NCI-H146 treated with DMSO at 0.1 percent for 48 hours (cell line): ENCODE results near the gene SYCN.
A peak's percentile ranks its signal among the peaks of the same experiment; 100 is the strongest.
"Not testable (repeated sequence)": the region's sequence is repeated elsewhere in the genome, so short reads cannot be mapped to it uniquely, and the experiment has no call there.

Source experiments
- DNase-seq: peaks from one replicate; lab custom pipeline; 2025; ENCODE audit not compliant: unreplicated experiment; lab: John Stamatoyannopoulos, UW

Gene SYCN

DNA sequence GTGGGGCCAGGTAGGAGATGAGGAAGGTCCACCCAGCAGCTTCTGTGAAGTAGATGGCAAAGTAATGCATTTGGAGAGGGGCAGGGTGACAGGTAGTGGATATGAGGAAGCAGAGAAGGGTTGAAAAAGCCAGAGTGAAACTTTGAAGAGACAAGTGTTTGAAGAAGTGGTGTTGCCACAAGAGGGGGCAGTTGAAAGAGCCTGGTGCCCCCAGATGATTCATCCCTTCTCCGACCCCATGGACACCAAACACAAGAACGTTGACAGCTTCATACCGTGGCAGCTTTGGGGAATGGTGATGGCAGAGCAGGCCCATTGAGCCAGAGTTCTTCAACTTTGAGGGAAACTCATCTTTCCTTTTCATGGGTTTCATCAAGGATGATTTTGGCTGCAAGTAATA lies 20.8 kb upstream of the SYCN start:
- no peak for DNase-seq

DNA sequence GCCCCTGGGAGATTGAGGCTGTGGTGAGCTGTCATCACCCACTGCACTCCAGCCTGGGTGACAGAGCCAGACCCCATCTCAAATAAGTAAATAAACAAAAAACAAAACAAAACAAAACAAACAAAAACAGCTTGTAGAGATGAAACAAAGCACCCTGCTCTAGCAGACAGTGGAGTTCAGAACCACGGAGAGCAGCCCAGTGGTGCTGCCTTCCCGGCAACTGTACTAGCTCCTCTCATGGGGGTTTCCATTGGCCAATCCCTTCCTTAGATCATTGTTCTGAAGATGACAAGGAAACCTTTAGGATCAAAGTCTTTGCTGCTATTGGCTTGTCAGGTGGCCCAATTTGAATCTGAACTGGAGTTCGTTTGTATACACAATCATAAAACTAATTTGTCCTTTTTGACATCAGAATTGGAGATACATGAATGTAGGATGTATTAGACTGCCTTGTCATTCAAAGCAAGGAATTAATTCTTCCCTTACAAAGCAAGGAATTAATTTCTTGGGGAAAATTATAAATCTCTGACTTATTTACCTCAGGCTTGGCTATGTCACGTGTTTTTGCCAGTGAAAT lies 19.7 kb upstream of the SYCN start:
- no peak for DNase-seq

DNA sequence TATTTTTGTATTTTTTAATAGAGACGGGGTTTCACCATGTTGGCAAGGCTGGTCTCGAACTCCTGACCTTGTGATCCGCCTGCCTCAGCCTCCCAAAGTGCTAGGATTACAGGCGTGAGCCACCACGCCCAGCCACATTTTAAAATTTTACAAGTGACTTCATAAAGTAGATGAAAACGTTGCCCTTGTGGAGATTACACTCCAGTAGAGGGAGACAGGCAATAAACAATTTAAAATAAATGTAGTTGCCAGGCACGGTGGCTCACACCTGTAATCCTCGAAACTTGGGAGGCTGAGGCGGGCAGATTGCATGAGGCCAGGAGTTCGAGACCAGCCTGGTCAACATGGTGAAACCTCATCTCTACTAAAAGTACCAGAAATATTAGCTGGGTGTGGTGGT lies 15.0 kb upstream of the SYCN start:
- DNase-seq: not testable (repeated sequence)

DNA sequence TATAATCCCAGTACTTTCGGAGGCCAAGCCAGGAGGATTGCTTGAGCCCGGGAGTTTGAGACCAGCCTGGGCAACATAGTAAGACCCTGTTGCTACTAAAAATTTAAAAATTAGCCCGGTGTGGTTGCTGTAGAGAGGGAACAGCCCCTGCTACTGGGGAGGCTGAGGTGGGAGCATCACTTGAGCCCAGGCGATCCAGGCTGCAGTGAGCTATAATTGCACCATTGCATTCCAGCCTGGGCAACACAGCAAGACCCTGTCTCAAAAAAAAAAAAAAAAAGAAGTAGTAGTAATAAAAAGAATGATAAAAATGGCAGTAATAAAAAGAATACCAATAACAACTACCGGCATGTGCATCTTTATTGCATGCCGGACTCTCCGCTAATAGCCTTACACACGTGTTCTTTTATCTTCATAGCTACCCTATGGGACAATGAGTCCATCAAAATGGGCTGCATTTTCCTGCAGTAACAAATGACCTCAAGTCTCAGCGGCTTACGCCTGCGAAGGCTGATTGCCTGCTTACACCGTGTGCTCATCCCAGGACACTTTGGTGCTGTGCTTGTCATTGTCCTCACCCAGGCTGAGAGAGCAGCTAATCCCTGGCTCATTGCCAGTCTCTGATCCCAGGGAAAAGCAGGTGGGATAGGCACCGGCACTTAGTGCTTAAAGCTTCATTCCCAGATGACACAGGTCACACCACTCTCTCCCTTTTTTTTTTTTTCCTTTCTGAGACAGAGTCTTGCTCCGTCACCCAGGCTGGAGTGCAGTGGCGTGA lies 14.4 kb upstream of the SYCN start:
- DNase-seq: no peak

DNA sequence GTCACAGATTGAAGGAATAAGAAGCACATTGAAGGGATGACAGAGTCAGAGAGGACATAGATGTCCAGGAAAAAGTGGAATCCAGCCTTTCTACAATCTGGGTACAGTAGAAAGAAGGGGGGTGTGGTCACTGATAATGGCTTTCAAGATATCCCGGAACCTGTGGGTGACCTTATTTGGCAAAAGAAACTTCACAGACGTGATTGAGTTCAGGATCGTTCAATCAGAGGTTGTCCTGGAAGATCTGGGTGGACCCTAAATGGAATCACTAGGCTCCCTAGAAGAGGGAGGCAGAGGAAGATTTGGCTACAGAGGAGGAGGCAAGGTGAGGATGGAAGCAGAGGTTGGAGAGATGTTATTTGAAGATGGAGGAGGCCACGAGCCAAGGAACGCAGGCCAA lies 13.0 kb upstream of the SYCN start:
- DNase-seq: no peak

DNA sequence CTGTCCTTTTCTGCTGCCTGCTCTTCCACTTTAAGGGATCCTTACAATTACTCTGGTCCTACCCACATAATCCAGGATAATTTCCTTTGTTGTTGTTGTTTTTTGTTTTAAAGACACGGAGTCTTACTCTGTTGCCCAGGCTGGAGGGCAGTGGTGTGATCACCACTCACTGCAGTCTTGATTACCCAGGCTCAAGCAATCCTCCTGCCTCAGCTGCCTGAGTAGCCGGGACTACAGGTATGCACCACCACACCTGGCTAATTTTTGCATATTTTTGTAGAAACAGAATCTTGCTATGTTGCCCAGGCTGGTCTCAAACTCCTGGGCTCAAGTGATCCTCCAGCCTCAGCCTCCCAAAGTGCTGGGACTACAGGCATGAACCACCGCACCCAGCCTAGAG lies 11.3 kb upstream of the SYCN start:
- DNase-seq: not testable (repeated sequence)

DNA sequence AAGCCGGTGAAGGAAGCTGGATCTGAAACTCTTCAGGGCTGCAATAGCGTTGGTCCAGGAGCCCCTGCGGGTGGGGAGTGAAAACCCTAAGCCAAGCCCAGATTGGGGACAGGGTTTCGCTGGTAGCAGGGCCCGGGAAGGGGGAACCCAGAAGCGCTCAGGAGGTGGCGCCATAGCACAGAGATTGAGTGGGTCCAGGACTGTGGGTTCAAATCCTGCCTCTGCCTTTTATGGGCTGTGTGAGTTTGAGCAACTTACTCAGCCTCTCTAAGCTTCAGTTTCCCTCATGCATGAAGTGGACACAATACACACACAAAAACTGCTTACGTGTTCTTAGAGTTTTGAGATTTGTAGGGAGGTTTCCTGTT lies 8.3 kb upstream of the SYCN start:
- no peak for DNase-seq

DNA sequence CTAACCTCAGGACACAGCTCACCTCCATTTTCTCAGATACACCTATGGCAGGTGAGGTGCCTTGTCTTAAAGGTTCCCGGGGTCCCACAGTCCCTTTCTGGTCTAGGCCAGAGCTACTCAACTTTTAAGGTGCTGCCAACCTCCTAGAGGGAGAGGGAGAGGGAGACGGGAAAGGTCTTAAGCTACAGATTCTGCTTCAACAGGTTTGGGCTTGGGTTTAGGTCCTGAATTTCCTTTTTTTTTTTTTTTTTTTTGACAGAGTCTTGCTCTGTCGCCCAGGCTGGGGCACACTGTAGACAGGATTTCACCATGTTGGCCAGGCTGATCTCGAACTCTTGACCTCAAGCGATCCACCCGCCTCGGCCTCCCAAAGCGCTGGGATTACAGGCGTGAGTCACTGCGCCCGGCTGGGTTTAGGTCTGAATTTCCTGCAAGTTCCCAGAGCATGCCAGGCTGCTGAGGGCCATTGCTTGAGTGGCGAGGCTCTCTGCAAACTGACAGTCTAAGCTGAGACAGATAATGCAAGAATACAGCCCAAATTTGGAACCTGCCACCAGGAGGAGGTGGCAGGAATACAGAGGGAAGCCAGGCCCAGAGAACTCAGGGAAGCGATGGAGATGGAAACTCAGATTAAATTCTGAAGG lies 7.8 kb upstream of the SYCN start:
- no peak for DNase-seq

DNA sequence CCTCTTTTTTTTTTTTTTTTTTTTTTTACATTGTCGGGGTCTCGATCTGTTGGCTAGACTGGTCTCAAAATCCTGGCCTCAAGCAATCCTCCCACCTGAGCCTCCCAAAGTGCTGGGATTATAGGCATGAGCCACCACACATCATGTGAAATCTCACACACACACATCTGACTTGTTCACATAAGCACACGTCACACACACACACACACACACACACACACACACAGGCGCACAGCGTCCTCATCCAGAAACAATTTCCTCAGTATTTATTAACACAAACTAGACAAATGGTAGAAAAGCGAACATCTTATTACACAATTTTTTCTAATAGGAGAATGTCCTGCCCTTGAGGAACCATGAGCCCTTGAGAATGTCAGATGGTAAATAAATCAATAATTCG lies 5.1 kb upstream of the SYCN start:
- no peak for DNase-seq

DNA sequence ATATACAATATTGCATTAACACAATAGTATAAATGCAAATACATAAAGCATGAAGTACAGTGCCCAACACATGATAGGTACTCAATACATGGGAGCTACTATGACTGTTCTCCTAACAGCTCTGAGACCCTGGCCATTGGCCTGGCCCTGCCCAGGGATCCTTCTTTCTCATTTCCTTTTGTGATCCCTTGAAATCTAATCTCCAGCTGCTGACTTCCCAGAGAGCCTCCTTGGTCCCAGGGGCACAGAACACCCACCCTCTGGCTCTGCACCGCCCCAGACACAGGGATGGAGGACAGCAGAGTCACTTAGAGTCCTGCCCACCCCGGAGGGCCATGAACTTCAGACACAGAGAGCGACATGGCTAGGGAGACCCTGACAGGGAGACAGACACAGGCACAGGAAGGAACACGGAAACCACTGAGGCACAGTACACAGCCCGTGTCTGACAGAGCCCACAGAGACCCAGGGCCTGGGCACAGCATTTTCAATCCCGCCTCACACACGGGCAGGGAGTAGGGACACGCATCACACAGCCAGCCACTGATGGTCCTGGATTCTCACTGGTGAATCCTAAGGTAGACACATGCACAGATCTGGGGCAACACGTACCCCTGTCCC lies 4.2 kb upstream of the SYCN start:
- DNase-seq: no peak

DNA sequence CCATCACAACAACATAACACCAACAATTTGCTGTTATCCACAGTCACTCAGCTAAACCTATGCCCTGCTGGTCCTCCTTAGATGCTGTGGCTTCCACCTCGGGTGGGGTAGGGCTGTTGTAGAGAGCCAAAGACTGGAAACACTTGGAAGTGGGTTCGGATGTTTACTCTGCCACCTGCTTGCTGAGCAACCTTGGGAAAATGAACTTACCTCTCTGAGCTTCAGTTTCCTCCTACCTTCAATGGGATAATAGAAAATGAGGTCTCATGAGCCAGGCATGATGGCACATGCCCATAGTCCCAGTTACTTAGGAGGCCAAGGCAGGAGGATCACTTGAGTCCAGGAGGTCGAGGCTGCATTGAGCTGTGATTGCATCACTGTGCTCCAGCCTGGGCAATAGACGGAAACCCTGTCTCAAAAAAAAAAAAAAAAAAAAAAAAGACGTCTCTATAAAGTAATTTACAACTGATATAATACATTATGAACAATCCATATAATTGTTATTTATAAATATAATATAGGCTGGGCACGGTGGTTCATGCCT lies 3.3 kb upstream of the SYCN start:
- DNase-seq: no peak

DNA sequence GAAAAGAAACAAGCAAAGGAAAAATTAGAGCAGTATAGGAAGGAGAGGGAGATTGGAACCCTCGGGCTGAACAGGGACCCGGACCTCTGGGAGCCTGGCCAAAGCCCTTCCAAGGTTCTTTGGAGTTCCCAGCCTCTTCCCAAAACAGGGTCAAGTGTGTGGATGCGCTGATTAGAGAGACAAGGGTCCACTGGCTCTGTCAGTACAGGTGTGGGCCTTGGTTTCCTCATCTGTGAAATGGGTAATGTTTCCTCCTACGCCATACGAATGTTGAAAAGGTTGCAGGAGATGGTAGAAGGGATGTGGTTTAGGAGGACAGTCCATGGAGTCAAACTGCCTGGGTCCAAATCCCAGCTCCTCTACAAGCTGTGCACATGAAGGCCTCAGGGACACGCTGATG lies 2.1 kb upstream of the SYCN start:
- DNase-seq: no peak

DNA sequence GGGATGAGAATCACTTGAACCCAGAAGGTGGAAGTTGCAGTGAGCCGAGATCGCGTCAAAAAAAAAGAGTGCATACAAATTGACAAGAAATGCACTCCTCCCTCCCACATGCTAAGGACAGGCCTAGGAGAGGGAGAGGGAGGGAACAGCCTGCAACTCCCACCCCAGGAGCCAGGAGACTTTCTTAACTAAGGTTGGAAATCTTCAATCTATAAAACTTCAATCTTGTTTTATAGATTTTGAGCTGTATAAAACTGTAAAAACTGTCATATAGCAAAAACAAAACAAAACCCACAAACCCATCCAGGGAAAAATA lies 1.3 kb upstream of the SYCN start:
- DNase-seq: no peak

DNA sequence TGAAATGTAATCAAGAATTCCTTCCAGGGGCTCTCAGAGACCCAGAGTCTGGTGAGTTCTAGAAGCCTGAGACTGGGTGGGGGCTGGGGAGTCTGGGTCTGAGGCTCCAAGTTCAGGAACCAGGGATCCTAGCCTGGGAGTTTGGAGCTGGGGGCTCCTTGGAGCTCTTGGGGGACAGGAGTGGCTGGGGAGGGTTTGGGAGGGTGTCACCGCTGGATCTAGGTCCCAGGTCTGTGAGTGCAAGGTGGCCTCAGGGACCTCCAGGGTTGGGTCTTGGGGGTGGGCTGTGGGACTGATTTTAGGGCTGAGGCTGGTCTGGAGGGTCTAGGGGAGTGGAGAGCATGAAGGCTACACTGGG lies 1.1 kb downstream of the SYCN start:
- no peak for DNase-seq

DNA sequence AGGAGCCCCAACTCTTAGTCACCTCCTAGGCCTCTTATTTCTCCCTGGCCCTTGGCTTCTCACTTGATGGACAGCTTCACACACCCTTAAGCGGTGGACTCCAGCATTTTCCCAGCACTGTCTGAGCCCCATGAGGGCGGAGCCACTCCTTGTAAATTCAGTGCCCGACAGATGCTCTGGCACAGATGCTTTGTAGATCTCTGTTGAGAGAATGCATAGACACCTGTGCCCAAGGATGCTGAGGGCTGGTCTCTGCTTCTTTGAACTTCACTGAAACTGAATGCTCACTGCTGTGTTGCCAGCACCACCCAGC lies 3.3 kb downstream of the SYCN start:
- no peak for DNase-seq

DNA sequence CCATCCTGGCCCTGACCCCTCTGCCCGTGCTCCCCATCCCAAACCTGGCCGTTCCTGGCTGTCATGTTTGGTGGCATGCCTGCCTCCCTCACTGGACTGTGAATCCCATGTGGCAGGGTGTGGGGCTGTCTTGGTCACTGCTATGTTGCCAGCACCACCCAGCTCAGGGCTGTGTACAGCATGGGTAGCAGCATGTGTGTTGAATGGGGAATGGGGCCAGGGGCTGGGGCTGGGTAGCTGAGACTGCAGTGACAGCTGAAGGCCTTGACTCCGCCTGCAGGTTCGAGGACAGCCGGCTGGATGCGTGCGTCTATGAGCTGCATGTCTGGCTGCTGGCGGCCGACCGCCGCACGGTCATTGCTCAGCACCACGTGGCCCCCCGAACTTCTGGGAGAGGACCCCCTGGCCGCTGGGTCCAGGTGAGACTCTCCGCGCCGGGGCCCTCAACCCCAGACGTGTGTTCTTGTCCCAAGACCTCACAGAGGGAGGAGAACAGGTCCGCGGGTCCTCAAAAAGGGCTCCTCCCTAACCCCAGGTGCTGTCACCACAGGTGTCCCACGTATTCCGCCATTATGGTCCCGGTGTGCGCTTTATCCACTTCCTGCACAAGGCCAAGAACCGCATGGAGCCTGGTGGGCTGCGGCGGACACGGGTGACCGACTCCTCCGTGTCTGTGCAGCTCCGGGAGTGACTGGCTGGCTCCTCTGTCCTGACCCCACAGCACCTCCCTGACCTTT lies 3.8 kb downstream of the SYCN start:
- no peak for DNase-seq

DNA sequence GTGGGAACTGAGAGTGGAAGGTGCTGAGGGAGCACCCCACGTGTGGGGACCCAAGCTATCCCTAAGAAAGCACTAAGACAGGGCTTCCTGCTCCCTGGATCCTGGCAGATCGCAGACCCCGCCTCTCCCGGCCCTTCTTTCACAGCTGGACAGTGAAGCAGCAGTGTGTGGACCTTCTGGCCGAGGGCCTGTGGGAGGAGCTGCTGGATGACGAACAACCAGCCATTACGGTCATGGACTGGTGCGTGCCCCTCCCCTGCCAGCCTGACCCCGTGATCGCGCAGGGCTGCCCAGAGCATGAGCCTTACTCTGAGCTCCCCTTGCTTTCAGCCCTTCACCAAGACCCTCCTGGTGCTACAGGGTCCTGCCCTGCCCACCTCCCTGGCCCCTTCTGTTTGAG lies 5.0 kb downstream of the SYCN start:
- peak; percentile 54 for DNase-seq

DNA sequence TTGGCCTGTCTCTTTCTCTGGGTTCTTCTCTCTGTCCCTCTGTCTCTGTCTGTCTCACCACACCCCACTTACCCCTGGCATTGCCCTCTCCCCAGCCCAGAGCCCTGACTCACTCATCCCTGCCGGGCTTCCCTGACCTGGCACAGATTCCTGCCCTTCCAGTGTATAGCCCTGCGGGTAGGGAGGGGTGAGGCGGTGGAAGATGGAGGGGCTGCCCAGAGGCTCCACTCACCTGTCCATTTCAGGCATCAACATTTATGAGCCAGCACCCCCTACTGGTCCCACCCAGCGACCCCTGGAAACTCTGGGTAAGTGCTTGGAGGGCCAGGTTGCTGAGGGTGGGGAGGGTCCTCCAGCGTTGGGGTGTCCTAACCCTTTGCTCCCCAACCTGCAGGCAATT lies 6.3 kb downstream of the SYCN start:
- DNase-seq: no peak

DNA sequence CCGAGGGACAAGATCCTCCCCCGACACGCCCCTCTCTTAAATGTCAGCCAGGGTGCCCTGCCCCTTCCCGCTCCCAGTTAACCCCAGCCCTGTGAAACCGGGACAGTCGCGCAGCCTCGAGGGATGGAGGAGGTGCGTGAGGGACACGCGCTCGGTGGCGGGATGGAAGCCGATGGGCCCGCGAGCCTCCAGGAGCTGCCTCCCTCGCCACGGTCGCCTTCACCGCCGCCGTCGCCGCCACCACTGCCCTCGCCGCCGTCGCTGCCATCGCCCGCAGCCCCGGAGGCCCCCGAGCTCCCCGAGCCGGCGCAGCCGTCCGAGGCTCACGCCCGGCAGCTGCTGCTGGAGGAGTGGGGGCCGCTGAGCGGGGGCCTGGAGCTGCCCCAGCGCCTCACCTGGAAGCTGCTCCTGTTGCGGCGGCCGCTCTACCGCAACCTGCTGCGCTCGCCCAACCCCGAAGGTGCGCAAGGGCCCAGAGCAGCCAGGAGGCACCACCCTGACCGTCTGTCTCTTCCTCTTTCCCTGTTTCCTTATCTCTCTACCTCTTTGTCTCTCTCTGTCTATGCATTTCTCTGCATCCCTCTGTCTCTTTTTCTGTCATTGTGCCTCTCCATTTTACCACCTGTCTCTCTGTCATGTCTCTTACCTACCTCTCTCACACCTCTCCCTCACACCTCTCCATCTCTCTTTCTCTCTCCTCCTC lies 7.1 kb downstream of the SYCN start, which contains the start of gene NCCRP1:
Gene NCCRP1, plus strand, starts transcription at position 105 of the 703 bp plus-strand sequence. Its CDS starts 19 bp downstream, at position 124.
- no peak for DNase-seq

DNA sequence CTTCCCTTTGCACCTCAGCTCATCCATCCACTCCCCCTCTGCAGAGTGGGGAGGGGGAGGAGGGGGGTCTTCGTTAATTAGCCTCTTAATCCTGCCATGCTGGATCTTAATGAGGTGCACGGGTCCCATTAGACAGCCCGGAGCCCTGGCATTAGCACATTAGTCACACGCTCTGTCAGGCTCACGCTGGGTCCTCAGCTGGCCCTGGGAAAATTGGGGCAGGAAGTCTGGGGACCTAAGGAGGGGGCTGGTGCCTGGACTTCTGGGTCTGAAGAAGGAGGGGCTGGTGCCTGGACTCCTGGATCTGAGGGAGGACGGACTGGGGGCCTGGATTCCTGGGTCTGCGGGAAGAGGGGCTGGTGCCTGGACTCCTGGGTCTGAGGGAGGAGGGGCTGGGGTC lies 7.7 kb downstream of the SYCN start:
- DNase-seq: no peak

DNA sequence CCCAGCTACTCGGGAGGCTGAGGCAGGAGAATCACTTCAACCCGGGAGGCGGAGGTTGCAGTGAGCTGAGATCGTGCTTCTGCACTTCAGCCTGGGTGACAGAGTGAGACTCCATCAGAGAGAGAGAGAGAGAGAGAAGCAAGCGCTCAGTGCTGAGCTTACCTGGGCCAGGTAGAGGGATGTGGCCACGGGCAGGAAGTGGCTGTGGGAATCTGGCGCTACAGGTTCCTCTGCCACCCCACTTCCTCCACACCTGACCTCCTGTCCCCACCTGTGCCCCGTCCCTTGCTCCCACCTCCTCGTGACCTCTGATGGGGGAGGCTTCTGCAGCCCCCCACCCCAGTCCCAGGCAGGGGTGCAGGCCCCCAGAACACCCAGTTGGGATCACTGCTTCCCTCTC lies 8.3 kb downstream of the SYCN start:
- DNase-seq: no peak
